ENCODE data around the gene CDC26. TPM values are rescaled to one million over a fixed set of nuclear protein-coding genes. Genes with fewer than 3 reads are reported as not detected.

CDC26 gene
- total RNA-seq = 10 to 100 TPM; 16.7 to 34.0 (median 28.3) TPM

GRCh38 chr9:113275157-113276131, at the start of gene CDC26, which contains the start of gene PRPF4:
Gene CDC26, minus strand, starts transcription at chr9:113275572. Its CDS starts 3,065 bp downstream, at chr9:113272507.
Gene PRPF4, plus strand, starts transcription at chr9:113275658. Its CDS starts 86 bp downstream, at chr9:113275744.
- intact Hi-C loops (cut with DNase I; ENCODE audit: low total_unique reads) = loop anchor here (1.0 to 10.0 kb wide), 9 partner anchors 54 to 1791 kb away; partner anchors contain the start of genes ALAD, C9orf43, ECPAS and FKBP15
- in situ Hi-C loops (cut with MboI; ENCODE audit: low sequenced_read_pairs in 4 of 4) = loop anchor here in 3 of 4 donors (10.0 kb wide), 3 partner anchors 61 to 379 kb away; partner anchors contain the start of gene ALAD (in 2 of the 3)
- Histone ChIP-seq H3K4me1 (peaks cover 12 to 22% of the 10 kb centered on the region in 2 donors), H3K9me3 (no peaks in the 10 kb centered on the region), H3K36me3 (peaks cover 0 to 63% of the 10 kb centered on the region in 2 donors), H3K4me3 (peak within 1 kb of the TSS; percentile 63 to 89 (median 82)), H3K27me3 (no peaks in the 10 kb centered on the region), H3K27ac (peak within 1 kb of the TSS; percentile 84 to 94 (median 93))
- TF ChIP-seq POLR2A (IDR thresholded peaks at IDR 0.05) = peak; percentile 84 to 88
- TF ChIP-seq CTCF (IDR thresholded peaks at IDR 0.05 in 4 of 5, conservative IDR thresholded peaks at IDR 0.05 in 1 of 5) = no peak
- ATAC-seq = peak; percentile 97 to 98
- DNase-seq = peak; percentile 93 to 95

GRCh38 chr9:113322671-113323070, 47.3 kb upstream of the CDC26 start:
- TF ChIP-seq POLR2A (IDR thresholded peaks at IDR 0.05) (no peak), CTCF (IDR thresholded peaks at IDR 0.05 in 4 of 5, conservative IDR thresholded peaks at IDR 0.05 in 1 of 5) (no peak)
- no peak overlapping the region for H3K27ac ChIP-seq

GRCh38 chr9:113320051-113320450, 44.7 kb upstream of the CDC26 start:
- no peaks in the 10 kb centered on the region for H3K4me1 ChIP-seq
- DNase-seq = no peak
- no peaks in the 10 kb centered on the region for H3K36me3 ChIP-seq
- intact Hi-C loops (cut with DNase I; ENCODE audit: low total_unique reads) = no loop called here
- no peaks in the 10 kb centered on the region for H3K27me3 ChIP-seq
- ATAC-seq = no peak
- no peak for TF ChIP-seq POLR2A (IDR thresholded peaks at IDR 0.05)
- TF ChIP-seq CTCF (IDR thresholded peaks at IDR 0.05 in 4 of 5, conservative IDR thresholded peaks at IDR 0.05 in 1 of 5) = no peak
- in situ Hi-C loops (cut with MboI; ENCODE audit: low sequenced_read_pairs in 4 of 4) = loop anchor here in 1 of 4 donors (25.0 kb wide), 1 partner anchor 342 kb away; no protein-coding TSS in a partner anchor
- H3K27ac ChIP-seq = no peak overlapping the region
- H3K9me3 ChIP-seq = no peaks in the 10 kb centered on the region
- H3K4me3 ChIP-seq = no peak overlapping the region

More at GRCh38 chr9:113322671-113323070, 47.3 kb upstream of the CDC26 start:
- ATAC-seq (no peak), DNase-seq (no peak)
- in situ Hi-C loops (cut with MboI; ENCODE audit: low sequenced_read_pairs in 4 of 4) (loop anchor here in 1 of 4 donors (25.0 kb wide), 1 partner anchor 340 kb away; no protein-coding TSS in a partner anchor), intact Hi-C loops (cut with DNase I; ENCODE audit: low total_unique reads) (no loop called here)
- Histone ChIP-seq H3K4me3 (no peak overlapping the region), H3K4me1 (no peaks in the 10 kb centered on the region), H3K9me3 (no peaks in the 10 kb centered on the region), H3K27me3 (no peaks in the 10 kb centered on the region), H3K36me3 (no peaks in the 10 kb centered on the region)

GRCh38 chr9:113319054-113319453, 43.7 kb upstream of the CDC26 start:
- ATAC-seq (no peak), DNase-seq (no peak)
- in situ Hi-C loops (cut with MboI; ENCODE audit: low sequenced_read_pairs in 4 of 4) = loop anchor here in 1 of 4 donors (25.0 kb wide), 1 partner anchor 343 kb away; no protein-coding TSS in a partner anchor
- no peaks in the 10 kb centered on the region for H3K36me3 ChIP-seq
- intact Hi-C loops (cut with DNase I; ENCODE audit: low total_unique reads) = no loop called here
- no peaks in the 10 kb centered on the region for H3K4me1 ChIP-seq
- H3K4me3 ChIP-seq = no peak overlapping the region
- no peak for TF ChIP-seq CTCF (IDR thresholded peaks at IDR 0.05 in 4 of 5, conservative IDR thresholded peaks at IDR 0.05 in 1 of 5)
- no peak for TF ChIP-seq POLR2A (IDR thresholded peaks at IDR 0.05)
- no peaks in the 10 kb centered on the region for H3K9me3 ChIP-seq
- H3K27me3 ChIP-seq = no peaks in the 10 kb centered on the region
- no peak overlapping the region for H3K27ac ChIP-seq
